HepG2 (cell line): ENCODE measurements around the gene RNASE8. TPM values are rescaled to one million over a fixed set of nuclear protein-coding genes. Genes with fewer than 3 reads are reported as not detected.

Source experiments
- ATAC-seq: fragments of 200-7000 bp; cut with Tn5 transposase; 3 replicates; pipeline ENCODE4 v1.9.1; 2020; ENCODE audit warnings: mild to moderate bottlenecking, moderate library complexity
- BruUV-seq: library from RNA; stranded (reverse); fragments of 400-500 nt; replicated peaks from 2 replicates; lab custom pipeline; 2021; lab: Mats Ljungman, UMichigan
- CTCF ChIA-PET: fragments of 300-600 bp; formaldehyde crosslinking; extraction: SDS; loops from one replicate; lab custom pipeline; 2021; ENCODE audit warnings: low total read pairs, inconsistent platforms, low intra/inter-chr PET ratio; lab: Yijun Ruan, JAX
- POLR2A ChIA-PET: fragments of 350-600 bp; sonication (Branson Sonifier 250); formaldehyde crosslinking; loops from one replicate; lab custom pipeline; 2020; ENCODE audit warnings: antibody characterized with exemption, inconsistent platforms; lab: Yijun Ruan, JAX
- DNase-seq: peaks from one replicate; pipeline ENCODE4 v3.0.0-alpha.2; 2015; ENCODE audit warnings: low spot score
- FAIRE-seq: peaks from 3 replicates; lab custom pipeline; 2011; peaks lifted over from hg19 to GRCh38; lab: Jason Lieb, UNC
- H2AFZ ChIP-seq: one replicate; pipeline ENCODE4 v1.6.1; 2011; ENCODE audit warnings: low read length, inconsistent platforms
- H3K27ac ChIP-seq: fragments of 300-600 bp; 3 replicates; pipeline ENCODE4 v1.8.0; 2011; ENCODE audit warnings: mixed run types, mild to moderate bottlenecking, mixed read lengths, low read length, inconsistent platforms; ENCODE audit not compliant: insufficient read depth; ENCODE audit errors: extremely low read length
- H3K27me3 ChIP-seq, 2 experiments: fragments of 200-600 bp in 1 of 2; 2 replicates in 1 of 2; 3 replicates in 1 of 2; pipeline versions ENCODE4 v1.6.0 to v1.8.0; 2011; ENCODE audit warnings: low read length in 2 of 2, mild to moderate bottlenecking in 2 of 2, moderate library complexity in 2 of 2, inconsistent platforms in 1 of 2; ENCODE audit not compliant: insufficient read depth in 2 of 2, control insufficient read depth in 1 of 2
- H3K36me3 ChIP-seq, 2 experiments: fragments of 200-600 bp in 1 of 2; replicated peaks in 1 of 2; 2 replicates in 1 of 2; 3 replicates in 1 of 2; pipeline versions ENCODE4 v1.5.1 to v1.8.0; 2011; ENCODE audit warnings: low read length in 2 of 2, inconsistent platforms in 1 of 2; ENCODE audit not compliant: insufficient read depth in 2 of 2, control insufficient read depth in 1 of 2
- H3K4me1 ChIP-seq: 2 replicates; pipeline ENCODE4 v1.5.1; 2012; ENCODE audit warnings: low read length, inconsistent platforms; ENCODE audit not compliant: insufficient read depth
- H3K4me2 ChIP-seq: 2 replicates; pipeline ENCODE4 v1.6.0; 2011; ENCODE audit warnings: low read depth, low read length, inconsistent platforms
- H3K4me3 ChIP-seq, 3 experiments: fragments of 200-600 bp in 1 of 3; sonication (generic), shearing (Covaris generic) in 1 of 3; replicated peaks in 1 of 3; 2 replicates each; pipeline ENCODE4 v1.5.1; 2011 to 2016; ENCODE audit warnings: low read length in 3 of 3, inconsistent platforms in 2 of 3, low read depth in 2 of 3, mild to moderate bottlenecking in 2 of 3, control low read depth in 1 of 3, mixed read lengths in 1 of 3; ENCODE audit not compliant: insufficient read depth in 1 of 3
- H3K79me2 ChIP-seq: one replicate; pipeline ENCODE4 v1.6.1; 2011; ENCODE audit warnings: low read length, inconsistent platforms; ENCODE audit not compliant: insufficient read depth
- H3K9ac ChIP-seq: 2 replicates; pipeline ENCODE4 v1.6.0; 2011; ENCODE audit warnings: mild to moderate bottlenecking, low read depth, low read length, inconsistent platforms; ENCODE audit not compliant: insufficient read depth
- H3K9me3 ChIP-seq: 2 replicates; pipeline ENCODE4 v1.5.1; 2012; ENCODE audit warnings: mild to moderate bottlenecking, low read length
- H4K20me1 ChIP-seq: 2 replicates; pipeline ENCODE4 v1.6.0; 2011; ENCODE audit warnings: inconsistent platforms, mild to moderate bottlenecking, low read length, moderate library complexity; ENCODE audit not compliant: insufficient read depth
- AGO2 ChIP-seq: fragments of 200-400 bp; formaldehyde crosslinking; optimal IDR thresholded peaks from 2 replicates; pipeline ENCODE3; 2017; ENCODE audit warnings: mild to moderate bottlenecking, low read depth, low read length, moderate library complexity
- ARNTL ChIP-seq: sonication (generic); formaldehyde crosslinking; IDR thresholded peaks from 2 replicates; pipeline ENCODE4 v1.4.0; 2020; ENCODE audit warnings: mild to moderate bottlenecking, missing genetic modification reagents
- HNRNPLL ChIP-seq: fragments of 200-400 bp; formaldehyde crosslinking; IDR thresholded peaks from 2 replicates; pipeline ENCODE4 v1.6.1; 2017; ENCODE audit warnings: mild to moderate bottlenecking, low read depth, low read length; ENCODE audit not compliant: poor library complexity, severe bottlenecking
- RBFOX2 ChIP-seq: fragments of 200-400 bp; formaldehyde crosslinking; IDR thresholded peaks from 2 replicates; pipeline ENCODE4 v1.6.1; 2017; ENCODE audit warnings: low read depth, mild to moderate bottlenecking, low read length
- SATB2 ChIP-seq: sonication (generic); formaldehyde crosslinking; IDR thresholded peaks from 2 replicates; pipeline ENCODE4 v1.5.0; 2020; ENCODE audit warnings: missing genetic modification reagents
- ZNF788 ChIP-seq: sonication (generic); formaldehyde crosslinking; IDR thresholded peaks from 2 replicates; pipeline ENCODE4 v1.5.0; 2020; ENCODE audit warnings: mild to moderate bottlenecking, missing genetic modification reagents, borderline replicate concordance
- WGBS: methylation state at CpG from one replicate; pipeline ENCODE4 v1.1.6; 2017; ENCODE audit warnings: low lambda C conversion rate; 5-methylcytosine and 5-hydroxymethylcytosine counted together
- in situ Hi-C: cut with HindIII; loops from 2 replicates; pipeline ENCODE4 v1.10.0; 2017; ENCODE audit warnings: low pct_unique_long_range_greater_than_20kb; ENCODE audit not compliant: extremely low pct_ligation_motif_present
- intact Hi-C: fragments of 100-400 bp; cut with micrococcal nuclease; formaldehyde crosslinking; loops from one replicate; pipeline ENCODE4 v1.10.0; 2022; ENCODE audit not compliant: unreplicated experiment
- polyA plus RNA-seq, 8 experiments: library from polyadenylated mRNA; depleted of rRNA in 3 of 8; stranded (reverse) in 7 of 8; unstranded in 1 of 8; fragments of >200 nt; fragmentation: Illumina TruSeq in 4 of 8; extraction: Trizol in 4 of 8; gene quantifications; 2 replicates each; pipeline versions ENCODE4 v1.2.1 to v1.2.3, GENCODE V29; 2011 to 2016; ENCODE audit warnings: low read depth in 4 of 8, missing spikeins in 1 of 8, mixed read lengths in 1 of 8; ENCODE audit not compliant: insufficient read depth in 1 of 8
- total RNA-seq, 5 experiments: library from RNA; depleted of rRNA; stranded (reverse); fragments of >200 nt; fragmentation: Illumina TruSeq; extraction: Trizol; gene quantifications; 2 replicates each; pipeline ENCODE4 v1.2.3, GENCODE V29; 2016; ENCODE audit warnings: low read depth in 1 of 5
- TF ChIP-seq, protein P1 (sequence below): sonication (generic); formaldehyde crosslinking; IDR thresholded peaks from 2 replicates; pipeline ENCODE4 v1.4.0; 2020; ENCODE audit warnings: missing genetic modification reagents
- TF ChIP-seq, protein P2 (sequence below), 2 experiments: fragments of 450-650 bp in 1 of 2; sonication (generic) in 1 of 2; formaldehyde crosslinking in 1 of 2; IDR thresholded peaks; 2 replicates each; pipeline versions ENCODE4 v1.6.1 to v1.8.0; 2016 to 2022; ENCODE audit warnings: antibody characterized with exemption in 1 of 2, mild to moderate bottlenecking in 1 of 2, missing genetic modification reagents in 1 of 2

RNASE8 gene
- total and polyA plus RNA-seq, 2 of the 13 experiments (the other 11 are each of a cell fraction or from before 2014, with no cell fraction given) = not detected

DNA sequence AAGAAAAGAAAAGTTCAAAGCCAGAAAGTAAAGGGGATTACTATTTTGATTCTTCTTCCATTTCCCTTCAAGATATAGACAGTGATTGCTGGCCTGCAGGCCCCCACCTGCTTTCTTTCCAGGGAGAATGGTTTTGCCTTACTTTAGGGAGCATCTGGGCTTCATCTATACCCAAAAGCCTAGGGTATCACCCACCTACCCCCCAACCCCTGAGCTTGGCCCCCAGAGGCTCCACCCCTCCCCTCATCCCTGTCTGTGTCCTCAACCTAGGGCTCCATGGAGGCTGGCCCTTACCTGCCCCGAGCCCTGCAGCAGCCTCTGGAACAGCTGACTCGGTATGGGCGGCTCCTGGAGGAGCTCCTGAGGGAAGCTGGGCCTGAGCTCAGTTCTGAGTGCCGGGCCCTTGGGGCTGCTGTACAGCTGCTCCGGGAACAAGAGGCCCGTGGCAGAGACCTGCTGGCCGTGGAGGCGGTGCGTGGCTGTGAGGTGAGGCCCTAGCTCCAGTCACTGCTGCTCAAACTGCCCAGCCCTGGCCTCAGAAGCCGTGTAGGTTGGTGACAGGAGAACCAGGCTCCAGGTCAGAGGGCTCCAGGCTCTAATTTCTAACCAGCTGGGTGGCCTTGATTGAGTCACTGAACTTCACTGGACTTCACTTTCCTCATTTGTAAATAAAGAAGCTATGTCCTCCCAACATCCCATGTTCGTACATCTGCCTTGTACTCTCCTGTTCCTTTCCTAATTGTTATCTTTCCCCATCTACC is 26.1 kb downstream of the RNASE8 start:
- Histone ChIP-seq H3K4me1 (peaks cover 22% of the 10 kb centered on the region), H3K9me3 (no peaks in the 10 kb centered on the region), H3K79me2 (no peaks in the 10 kb centered on the region), H3K27me3 (no peaks in the 10 kb centered on the region), H3K4me2 (no peak overlapping the region), H3K27ac (no peak overlapping the region), H2AFZ (no peak overlapping the region), H3K36me3 (peaks cover 52 to 77% of the 10 kb centered on the region in 2 experiments), H3K4me3 (no peak overlapping the region), H4K20me1 (no peaks in the 10 kb centered on the region), H3K9ac (no peak overlapping the region)
- in situ Hi-C loops (no loop called here), intact Hi-C loops (no loop called here)
- FAIRE-seq = no peak
- BruUV-seq = no TSS peak
- WGBS = 83% methylated on average over 8 of the region's 11 CpGs
- POLR2A ChIA-PET = interaction anchor here (0.9 to 4.2 kb wide), 10 partner anchors 9 to 69 kb away, joined by 3 to 47 read pairs (median 5); partner anchors contain the start of genes ARHGEF40 and ZNF219
- TF ChIP-seq ZNF788 (CRISPR knock-in tag) (0 out of 2 replicates have a peak, but pooled peaks have one; percentile 27), HNRNPLL (peak; percentile 15), SATB2 (CRISPR knock-in tag) (no peak), RBFOX2 (peak; percentile 45; the same call in 1 of the 2 replicates), AGO2 (peak; percentile 73), ARNTL (CRISPR knock-in tag) (no peak)
- TF ChIP-seq, protein P1, sequence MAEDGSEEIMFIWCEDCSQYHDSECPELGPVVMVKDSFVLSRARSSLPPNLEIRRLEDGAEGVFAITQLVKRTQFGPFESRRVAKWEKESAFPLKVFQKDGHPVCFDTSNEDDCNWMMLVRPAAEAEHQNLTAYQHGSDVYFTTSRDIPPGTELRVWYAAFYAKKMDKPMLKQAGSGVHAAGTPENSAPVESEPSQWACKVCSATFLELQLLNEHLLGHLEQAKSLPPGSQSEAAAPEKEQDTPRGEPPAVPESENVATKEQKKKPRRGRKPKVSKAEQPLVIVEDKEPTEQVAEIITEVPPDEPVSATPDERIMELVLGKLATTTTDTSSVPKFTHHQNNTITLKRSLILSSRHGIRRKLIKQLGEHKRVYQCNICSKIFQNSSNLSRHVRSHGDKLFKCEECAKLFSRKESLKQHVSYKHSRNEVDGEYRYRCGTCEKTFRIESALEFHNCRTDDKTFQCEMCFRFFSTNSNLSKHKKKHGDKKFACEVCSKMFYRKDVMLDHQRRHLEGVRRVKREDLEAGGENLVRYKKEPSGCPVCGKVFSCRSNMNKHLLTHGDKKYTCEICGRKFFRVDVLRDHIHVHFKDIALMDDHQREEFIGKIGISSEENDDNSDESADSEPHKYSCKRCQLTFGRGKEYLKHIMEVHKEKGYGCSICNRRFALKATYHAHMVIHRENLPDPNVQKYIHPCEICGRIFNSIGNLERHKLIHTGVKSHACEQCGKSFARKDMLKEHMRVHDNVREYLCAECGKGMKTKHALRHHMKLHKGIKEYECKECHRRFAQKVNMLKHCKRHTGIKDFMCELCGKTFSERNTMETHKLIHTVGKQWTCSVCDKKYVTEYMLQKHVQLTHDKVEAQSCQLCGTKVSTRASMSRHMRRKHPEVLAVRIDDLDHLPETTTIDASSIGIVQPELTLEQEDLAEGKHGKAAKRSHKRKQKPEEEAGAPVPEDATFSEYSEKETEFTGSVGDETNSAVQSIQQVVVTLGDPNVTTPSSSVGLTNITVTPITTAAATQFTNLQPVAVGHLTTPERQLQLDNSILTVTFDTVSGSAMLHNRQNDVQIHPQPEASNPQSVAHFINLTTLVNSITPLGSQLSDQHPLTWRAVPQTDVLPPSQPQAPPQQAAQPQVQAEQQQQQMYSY (CRISPR knock-in tag) = peak; percentile 76; the same call in 1 of the 2 replicates
- TF ChIP-seq, protein P2, sequence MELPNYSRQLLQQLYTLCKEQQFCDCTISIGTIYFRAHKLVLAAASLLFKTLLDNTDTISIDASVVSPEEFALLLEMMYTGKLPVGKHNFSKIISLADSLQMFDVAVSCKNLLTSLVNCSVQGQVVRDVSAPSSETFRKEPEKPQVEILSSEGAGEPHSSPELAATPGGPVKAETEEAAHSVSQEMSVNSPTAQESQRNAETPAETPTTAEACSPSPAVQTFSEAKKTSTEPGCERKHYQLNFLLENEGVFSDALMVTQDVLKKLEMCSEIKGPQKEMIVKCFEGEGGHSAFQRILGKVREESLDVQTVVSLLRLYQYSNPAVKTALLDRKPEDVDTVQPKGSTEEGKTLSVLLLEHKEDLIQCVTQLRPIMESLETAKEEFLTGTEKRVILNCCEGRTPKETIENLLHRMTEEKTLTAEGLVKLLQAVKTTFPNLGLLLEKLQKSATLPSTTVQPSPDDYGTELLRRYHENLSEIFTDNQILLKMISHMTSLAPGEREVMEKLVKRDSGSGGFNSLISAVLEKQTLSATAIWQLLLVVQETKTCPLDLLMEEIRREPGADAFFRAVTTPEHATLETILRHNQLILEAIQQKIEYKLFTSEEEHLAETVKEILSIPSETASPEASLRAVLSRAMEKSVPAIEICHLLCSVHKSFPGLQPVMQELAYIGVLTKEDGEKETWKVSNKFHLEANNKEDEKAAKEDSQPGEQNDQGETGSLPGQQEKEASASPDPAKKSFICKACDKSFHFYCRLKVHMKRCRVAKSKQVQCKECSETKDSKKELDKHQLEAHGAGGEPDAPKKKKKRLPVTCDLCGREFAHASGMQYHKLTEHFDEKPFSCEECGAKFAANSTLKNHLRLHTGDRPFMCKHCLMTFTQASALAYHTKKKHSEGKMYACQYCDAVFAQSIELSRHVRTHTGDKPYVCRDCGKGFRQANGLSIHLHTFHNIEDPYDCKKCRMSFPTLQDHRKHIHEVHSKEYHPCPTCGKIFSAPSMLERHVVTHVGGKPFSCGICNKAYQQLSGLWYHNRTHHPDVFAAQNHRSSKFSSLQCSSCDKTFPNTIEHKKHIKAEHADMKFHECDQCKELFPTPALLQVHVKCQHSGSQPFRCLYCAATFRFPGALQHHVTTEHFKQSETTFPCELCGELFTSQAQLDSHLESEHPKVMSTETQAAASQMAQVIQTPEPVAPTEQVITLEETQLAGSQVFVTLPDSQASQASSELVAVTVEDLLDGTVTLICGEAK (IDR thresholded peaks at IDR 0.05) = no peak
- TF ChIP-seq, protein P2 (CRISPR knock-in tag; IDR thresholded peaks at IDR 0.05) = 0 out of 2 replicates have a peak, but pooled peaks have one; percentile 13
- no peak for DNase-seq
- CTCF ChIA-PET = no interaction called here
- peak; percentile 15 for ATAC-seq
